Superior temporal gyrus (tissue), 1 donor: ENCODE measurements around the gene SLC45A3.
"Not testable (repeated sequence)": the region's sequence is repeated elsewhere in the genome, so short reads cannot be mapped to it uniquely, and the experiment has no call there.

Source experiments
- DNase-seq: peaks from one replicate; pipeline ENCODE4 v3.0.0-alpha.2; 2016; ENCODE audit errors: extremely low spot score

Gene SLC45A3

GRCh38 chr1:205636138-205636530 is 44.2 kb downstream of the SLC45A3 start:
- not testable (repeated sequence) for DNase-seq

- no peak for DNase-seq
These were observed 46.8 kb downstream of the SLC45A3 start for GRCh38 chr1:205633421-205633976.

GRCh38 chr1:205632669-205633169 is 47.6 kb downstream of the SLC45A3 start:
- DNase-seq = no peak

- peak; percentile 99 for DNase-seq
These were observed 48.3 kb downstream of the SLC45A3 start, which contains the start of gene ELK4 for GRCh38 chr1:205631768-205632668. TSS of gene ELK4 (minus strand) at chr1:205632011. CDS start at chr1:205623882, 8,129 bp downstream.

- peak; percentile 56 for DNase-seq
These were observed 49.1 kb downstream of the SLC45A3 start for GRCh38 chr1:205631010-205631767.

GRCh38 chr1:205630651-205631009 is 49.7 kb downstream of the SLC45A3 start:
- DNase-seq = no peak

- DNase-seq = no peak
These were observed 50.1 kb downstream of the SLC45A3 start for GRCh38 chr1:205630241-205630640.

- DNase-seq = no peak
These were observed 50.6 kb downstream of the SLC45A3 start for GRCh38 chr1:205629751-205630150.

GRCh38 chr1:205627956-205628355 is 52.4 kb downstream of the SLC45A3 start:
- no peak for DNase-seq

- no peak for DNase-seq
These were observed 54.1 kb downstream of the SLC45A3 start for GRCh38 chr1:205626216-205626615.

- no peak for DNase-seq
These were observed 56.7 kb downstream of the SLC45A3 start for GRCh38 chr1:205623646-205624045.

GRCh38 chr1:205620269-205620668 is 60.0 kb downstream of the SLC45A3 start:
- no peak for DNase-seq

GRCh38 chr1:205619376-205619775 is 60.9 kb downstream of the SLC45A3 start:
- no peak for DNase-seq

- no peak for DNase-seq
These were observed 63.6 kb downstream of the SLC45A3 start for GRCh38 chr1:205616563-205617293.

GRCh38 chr1:205615789-205616188 is 64.5 kb downstream of the SLC45A3 start:
- no peak for DNase-seq

GRCh38 chr1:205613854-205614412 is 66.4 kb downstream of the SLC45A3 start:
- DNase-seq = no peak

GRCh38 chr1:205612556-205612955 is 67.8 kb downstream of the SLC45A3 start:
- DNase-seq = no peak

GRCh38 chr1:205612104-205612503 is 68.2 kb downstream of the SLC45A3 start:
- DNase-seq = no peak

- no peak for DNase-seq
These were observed 69.3 kb downstream of the SLC45A3 start for GRCh38 chr1:205610901-205611466.

GRCh38 chr1:205610036-205610435 is 70.3 kb downstream of the SLC45A3 start:
- no peak for DNase-seq
